C4-2B (cell line): Measurements from ENCODE around the gene JAZF1.

Source experiments
- ZFX ChIP-seq: fragments of 450-650 bp; IDR thresholded peaks from 2 replicates; pipeline ENCODE4 v1.6.1; 2017
- TF ChIP-seq, protein P1 (sequence below): fragments of 450-650 bp; conservative IDR thresholded peaks from 2 replicates; pipeline ENCODE4 v1.5.1; 2017; ENCODE audit warnings: mild to moderate bottlenecking

DNA sequence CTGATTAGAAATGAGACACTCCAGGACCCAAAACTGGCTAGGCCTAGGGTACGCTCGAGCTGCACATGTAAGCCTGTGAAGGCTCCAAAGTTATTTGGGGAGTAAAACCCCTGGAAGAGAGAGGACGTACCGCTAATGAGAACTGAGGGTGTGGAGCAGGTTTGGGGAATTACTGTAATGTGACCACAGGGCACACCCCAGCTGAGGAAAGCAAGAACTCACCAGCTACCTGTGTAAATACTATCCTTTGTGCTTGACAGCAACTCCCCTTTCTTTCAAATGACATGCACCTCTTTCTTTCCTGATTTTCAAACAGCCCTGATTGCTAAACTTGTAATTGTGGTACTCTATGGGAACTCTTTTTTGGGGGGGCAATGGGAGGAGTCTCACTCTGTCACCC is 147.2 kb downstream of the JAZF1 start:
- TF ChIP-seq, protein P1, sequence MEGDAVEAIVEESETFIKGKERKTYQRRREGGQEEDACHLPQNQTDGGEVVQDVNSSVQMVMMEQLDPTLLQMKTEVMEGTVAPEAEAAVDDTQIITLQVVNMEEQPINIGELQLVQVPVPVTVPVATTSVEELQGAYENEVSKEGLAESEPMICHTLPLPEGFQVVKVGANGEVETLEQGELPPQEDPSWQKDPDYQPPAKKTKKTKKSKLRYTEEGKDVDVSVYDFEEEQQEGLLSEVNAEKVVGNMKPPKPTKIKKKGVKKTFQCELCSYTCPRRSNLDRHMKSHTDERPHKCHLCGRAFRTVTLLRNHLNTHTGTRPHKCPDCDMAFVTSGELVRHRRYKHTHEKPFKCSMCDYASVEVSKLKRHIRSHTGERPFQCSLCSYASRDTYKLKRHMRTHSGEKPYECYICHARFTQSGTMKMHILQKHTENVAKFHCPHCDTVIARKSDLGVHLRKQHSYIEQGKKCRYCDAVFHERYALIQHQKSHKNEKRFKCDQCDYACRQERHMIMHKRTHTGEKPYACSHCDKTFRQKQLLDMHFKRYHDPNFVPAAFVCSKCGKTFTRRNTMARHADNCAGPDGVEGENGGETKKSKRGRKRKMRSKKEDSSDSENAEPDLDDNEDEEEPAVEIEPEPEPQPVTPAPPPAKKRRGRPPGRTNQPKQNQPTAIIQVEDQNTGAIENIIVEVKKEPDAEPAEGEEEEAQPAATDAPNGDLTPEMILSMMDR = no peak
- TF ChIP-seq ZFX = no peak
